ENCODE measurements around the gene PPARD. TPM values are rescaled to one million over a fixed set of nuclear protein-coding genes. Genes with fewer than 3 reads are reported as not detected.
A peak's percentile ranks its signal among the peaks of the same experiment; 100 is the strongest.
"Not testable (repeated sequence)": the region's sequence is repeated elsewhere in the genome, so short reads cannot be mapped to it uniquely, and the experiment has no call there.

The PPARD gene
- total RNA-seq, 1 donor from 2014 or later: 26.3 TPM

DNA sequence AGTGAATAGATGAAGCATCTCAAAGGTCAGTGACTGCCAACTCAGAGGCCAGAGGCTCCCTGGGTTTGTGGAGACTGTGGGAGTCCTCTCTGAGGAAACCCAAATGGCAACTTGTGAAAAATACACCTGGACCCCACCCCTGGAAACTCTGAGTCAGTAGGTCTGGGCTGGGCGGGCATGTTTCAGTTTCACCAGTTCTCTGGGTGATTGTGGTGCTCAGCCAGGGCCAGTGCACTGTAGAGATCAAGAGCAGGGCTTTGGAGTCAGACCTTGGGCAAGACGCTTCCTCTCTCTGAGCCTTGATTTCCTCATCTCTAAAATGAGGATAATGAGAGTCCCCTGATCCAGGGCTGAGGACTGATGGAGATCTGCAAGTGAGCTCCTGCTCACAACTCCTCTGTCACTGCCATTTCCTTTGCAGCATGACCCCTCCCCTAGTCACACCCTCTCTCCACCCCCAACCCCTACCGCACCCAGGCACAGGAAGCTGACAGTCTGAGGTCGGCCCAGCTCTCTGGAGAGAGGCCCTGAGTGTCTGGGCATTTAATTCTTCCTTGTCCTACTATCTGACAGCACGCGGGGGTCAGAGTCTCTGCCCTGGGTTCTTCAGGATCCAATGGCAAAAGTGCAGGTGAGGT lies 39.6 kb upstream of the PPARD start:
- DNase-seq (ENCODE audit: low read depth, low spot score): no peak
- no peak overlapping the region for H3K4me3 Mint-ChIP-seq
- H3K36me3 Mint-ChIP-seq (ENCODE audit: low read depth): no peaks in the 10 kb centered on the region

DNA sequence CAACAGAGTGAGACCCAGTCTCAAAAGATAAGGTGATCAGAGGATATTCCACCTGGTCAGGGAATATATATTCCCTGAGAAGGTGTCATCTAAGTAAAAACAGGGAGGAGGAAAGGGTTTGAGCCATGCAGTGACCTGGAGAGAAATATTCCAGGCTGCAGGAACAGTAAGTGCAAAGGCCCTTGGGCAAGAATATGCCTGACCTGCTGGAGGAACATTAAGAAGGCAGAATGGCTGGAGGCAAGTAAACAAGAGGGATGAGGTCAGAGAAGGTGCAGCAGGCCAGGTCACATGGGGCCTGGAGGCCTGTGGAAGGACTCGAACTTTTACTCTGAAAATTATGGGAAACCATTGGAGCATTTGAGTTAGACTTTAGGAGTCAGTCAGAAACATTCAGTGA lies 38.1 kb upstream of the PPARD start:
- no peaks in the 10 kb centered on the region for H3K9me3 Mint-ChIP-seq

More for the DNA sequence above, 39.6 kb upstream of the PPARD start:
- peaks cover 23% of the 10 kb centered on the region for H3K4me1 Mint-ChIP-seq
- no peak overlapping the region for H3K27ac Mint-ChIP-seq (ENCODE audit: unreplicated experiment)
- no peaks in the 10 kb centered on the region for H3K9me3 Mint-ChIP-seq
- no peaks in the 10 kb centered on the region for H3K27me3 Mint-ChIP-seq (ENCODE audit: low read depth)
- no peak for TF ChIP-seq CTCF (conservative IDR thresholded peaks at IDR 0.05)

GRCh38 chr6:35305117-35305516 lies 37.2 kb upstream of the PPARD start:
- no peak for DNase-seq (ENCODE audit: low read depth, low spot score)
- H3K27me3 Mint-ChIP-seq (ENCODE audit: low read depth): no peaks in the 10 kb centered on the region
- H3K4me1 Mint-ChIP-seq: peaks cover 17% of the 10 kb centered on the region
- no peaks in the 10 kb centered on the region for H3K9me3 Mint-ChIP-seq
- H3K4me3 Mint-ChIP-seq: no peak overlapping the region
- no peaks in the 10 kb centered on the region for H3K36me3 Mint-ChIP-seq (ENCODE audit: low read depth)
- TF ChIP-seq CTCF (conservative IDR thresholded peaks at IDR 0.05): no peak
- H3K27ac Mint-ChIP-seq (ENCODE audit: unreplicated experiment): no peak overlapping the region

More for the DNA sequence above, 38.1 kb upstream of the PPARD start:
- Mint-ChIP-seq H3K4me3 (no peak overlapping the region), H3K4me1 (peaks cover 22% of the 10 kb centered on the region), H3K36me3 (ENCODE audit: low read depth) (no peaks in the 10 kb centered on the region), H3K27me3 (ENCODE audit: low read depth) (no peaks in the 10 kb centered on the region), H3K27ac (ENCODE audit: unreplicated experiment) (no peak overlapping the region)
- no peak for TF ChIP-seq CTCF (conservative IDR thresholded peaks at IDR 0.05)
- no peak for DNase-seq (ENCODE audit: low read depth, low spot score)

DNA sequence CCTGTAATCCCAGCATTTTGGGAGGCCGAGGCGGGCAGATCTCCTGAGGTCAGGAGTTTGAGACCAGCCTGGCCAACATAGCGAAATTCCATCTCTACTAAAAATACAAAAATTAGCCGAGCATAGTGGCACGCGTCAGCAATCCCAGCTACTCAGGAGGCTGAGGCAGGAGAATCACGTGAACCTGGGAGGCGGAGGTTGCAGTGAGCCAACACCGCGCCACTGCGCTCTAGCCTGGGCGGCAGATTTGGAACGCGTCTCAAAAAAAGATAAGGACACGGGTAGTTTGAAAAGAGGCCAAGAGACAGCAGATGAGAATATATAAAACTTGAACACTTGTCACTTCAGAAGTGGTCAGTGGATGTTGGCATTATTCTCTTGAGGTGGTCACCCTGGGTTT lies 35.2 kb upstream of the PPARD start:
- H3K4me1 Mint-ChIP-seq: peaks cover 17% of the 10 kb centered on the region
- H3K4me3 Mint-ChIP-seq; H3K27ac Mint-ChIP-seq (ENCODE audit: unreplicated experiment); H3K9me3 Mint-ChIP-seq; H3K36me3 Mint-ChIP-seq (ENCODE audit: low read depth); DNase-seq (ENCODE audit: low read depth, low spot score); H3K27me3 Mint-ChIP-seq (ENCODE audit: low read depth): not testable (repeated sequence)

DNA sequence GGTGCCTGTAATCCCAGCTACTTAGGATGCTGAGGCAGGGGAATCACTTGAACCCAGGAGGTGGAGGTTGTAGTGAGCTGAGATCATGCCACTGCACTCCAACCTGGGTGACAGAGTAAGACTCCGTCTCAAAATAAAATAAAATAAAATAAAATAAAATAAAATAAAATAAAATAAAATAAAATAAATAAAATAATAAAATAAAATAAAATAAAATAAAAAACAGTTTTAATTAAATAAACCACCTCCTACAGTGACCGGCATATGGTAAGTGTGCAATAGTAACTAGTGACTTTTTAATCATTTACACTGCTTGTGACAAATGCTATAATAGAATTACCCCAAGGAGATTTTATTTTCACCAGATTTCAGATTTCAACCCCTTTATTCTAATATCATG lies 33.8 kb upstream of the PPARD start:
- H3K27ac Mint-ChIP-seq (ENCODE audit: unreplicated experiment); H3K36me3 Mint-ChIP-seq (ENCODE audit: low read depth); H3K9me3 Mint-ChIP-seq: not testable (repeated sequence)

GRCh38 chr6:35309611-35310264 lies 32.6 kb upstream of the PPARD start:
- no peaks in the 10 kb centered on the region for H3K36me3 Mint-ChIP-seq (ENCODE audit: low read depth)
- no peak for TF ChIP-seq CTCF (conservative IDR thresholded peaks at IDR 0.05)
- H3K27ac Mint-ChIP-seq (ENCODE audit: unreplicated experiment): peak overlapping the region; percentile 43
- H3K4me1 Mint-ChIP-seq: peaks cover 9% of the 10 kb centered on the region
- no peak overlapping the region for H3K4me3 Mint-ChIP-seq
- peaks cover 4% of the 10 kb centered on the region for H3K27me3 Mint-ChIP-seq (ENCODE audit: low read depth)
- no peaks in the 10 kb centered on the region for H3K9me3 Mint-ChIP-seq
- no peak for DNase-seq (ENCODE audit: low read depth, low spot score)

More for the DNA sequence above, 33.8 kb upstream of the PPARD start:
- not testable (repeated sequence) for H3K4me3 Mint-ChIP-seq; DNase-seq (ENCODE audit: low read depth, low spot score); H3K27me3 Mint-ChIP-seq (ENCODE audit: low read depth)
- peaks cover 14% of the 10 kb centered on the region for H3K4me1 Mint-ChIP-seq
